Caco-2 (cell line): ENCODE measurements around the gene LTN1. TPM values are rescaled to one million over a fixed set of nuclear protein-coding genes. Genes with fewer than 3 reads are reported as not detected.

ENCODE experiments used
- BruUV-seq: library from RNA; stranded (reverse); fragments of 400-500 nt; replicated peaks from 2 replicates; lab custom pipeline; 2021; lab: Mats Ljungman, UMichigan
- CTCF ChIA-PET: fragments of 300-600 bp; sonication (Branson Sonifier 250); formaldehyde crosslinking; loops from one replicate; lab custom pipeline; 2022; ENCODE audit warnings: antibody characterized with exemption; lab: Charles Lee
- POLR2A ChIA-PET: fragments of 300-600 bp; sonication (Branson Sonifier 250); formaldehyde crosslinking; loops from one replicate; lab custom pipeline; 2022; ENCODE audit warnings: antibody characterized with exemption; lab: Charles Lee
- DNase-seq, 2 experiments: peaks; one replicate each; pipeline versions ENCODE4 v3.0.0 to v3.0.0-alpha.2; 2020 to 2022
- H3K27me3 ChIP-seq: replicated peaks from 2 replicates; pipeline ENCODE4 v1.6.0; 2011; ENCODE audit warnings: low read length; ENCODE audit not compliant: control insufficient read depth, insufficient read depth
- H3K36me3 ChIP-seq: 2 replicates; pipeline ENCODE4 v1.5.1; 2011; ENCODE audit warnings: low read length; ENCODE audit not compliant: control insufficient read depth, insufficient read depth
- H3K4me1 ChIP-seq: fragments of 250-450 bp; sonication (Bioruptor Pico); 2 replicates; pipeline ENCODE4 v1.5.1; 2020; ENCODE audit warnings: mild to moderate bottlenecking
- H3K4me3 ChIP-seq: 2 replicates; pipeline ENCODE4 v1.5.1; 2011; ENCODE audit warnings: low read depth, mild to moderate bottlenecking, control low read depth, low read length
- H3K9me3 ChIP-seq: fragments of 250-450 bp; sonication (Bioruptor Pico); 2 replicates; pipeline ENCODE4 v1.5.1; 2020; ENCODE audit warnings: mild to moderate bottlenecking, moderate library complexity
- H3K27ac Mint-ChIP-seq: one replicate; pipeline ENCODE4 v1.8.0; 2022; ENCODE audit warnings: mixed read lengths; ENCODE audit not compliant: unreplicated experiment
- H3K27me3 Mint-ChIP-seq: one replicate; pipeline ENCODE4 v1.8.0; 2022; ENCODE audit warnings: mixed read lengths; ENCODE audit not compliant: insufficient read depth, unreplicated experiment
- H3K36me3 Mint-ChIP-seq: one replicate; pipeline ENCODE4 v1.8.0; 2022; ENCODE audit warnings: mild to moderate bottlenecking, mixed read lengths; ENCODE audit not compliant: insufficient read depth, unreplicated experiment
- H3K4me1 Mint-ChIP-seq: one replicate; pipeline ENCODE4 v1.8.0; 2022; ENCODE audit warnings: low read depth, mixed read lengths; ENCODE audit not compliant: unreplicated experiment
- H3K4me3 Mint-ChIP-seq: one replicate; pipeline ENCODE4 v1.8.0; 2022; ENCODE audit warnings: mild to moderate bottlenecking, moderate library complexity, mixed read lengths; ENCODE audit not compliant: unreplicated experiment
- H3K9me3 Mint-ChIP-seq: one replicate; pipeline ENCODE4 v1.8.0; 2022; ENCODE audit warnings: mixed read lengths; ENCODE audit not compliant: unreplicated experiment
- CTCF ChIP-seq, 2 experiments: fragments of 200-600 bp in 1 of 2; IDR thresholded peaks; 1 replicate in 1 of 2; 2 replicates in 1 of 2; pipeline versions ENCODE4 v1.5.1 to v1.8.0; 2011 to 2022; ENCODE audit warnings: antibody characterized with exemption in 1 of 2, control low read depth in 1 of 2, inconsistent platforms in 1 of 2, low read depth in 1 of 2, low read length in 1 of 2, mild to moderate bottlenecking in 1 of 2, moderate library complexity in 1 of 2; ENCODE audit not compliant: insufficient read depth in 1 of 2, severe bottlenecking in 1 of 2, unreplicated experiment in 1 of 2
- intact Hi-C: fragments of 100-400 bp; cut with micrococcal nuclease; formaldehyde crosslinking; loops from one replicate; pipeline ENCODE4 v1.10.0; 2022; ENCODE audit not compliant: unreplicated experiment
- total RNA-seq: library from RNA; stranded (reverse); gene quantifications from 2 replicates; pipeline ENCODE4 v1.2.3, GENCODE V29; 2022

LTN1 gene
- total RNA-seq, 1 experiment from 2014 or later = 25.4 TPM

GRCh38 chr21:28910280-28910887 is 82.3 kb downstream of the LTN1 start:
- H3K4me1 ChIP-seq = no peaks in the 10 kb centered on the region
- peaks cover 6% of the 10 kb centered on the region for H3K27me3 Mint-ChIP-seq
- H3K36me3 ChIP-seq = no peaks in the 10 kb centered on the region
- no peaks in the 10 kb centered on the region for H3K27me3 ChIP-seq
- H3K4me3 Mint-ChIP-seq = no peak overlapping the region
- H3K36me3 Mint-ChIP-seq = no peaks in the 10 kb centered on the region
- no peak for TF ChIP-seq CTCF (IDR thresholded peaks at IDR 0.05; ENCODE audit: insufficient read depth in 1 of 2, low read depth in 1 of 2, low read length in 1 of 2, severe bottlenecking in 1 of 2, unreplicated experiment in 1 of 2)
- no TSS peak for BruUV-seq
- H3K4me3 ChIP-seq = no peak overlapping the region
- ChIA-PET CTCF (no interaction called here), POLR2A (no interaction called here)
- H3K9me3 ChIP-seq = no peaks in the 10 kb centered on the region; the same call in 1 of the 2 replicates
- no peak overlapping the region for H3K27ac Mint-ChIP-seq
- DNase-seq = no peak
- H3K9me3 Mint-ChIP-seq = no peaks in the 10 kb centered on the region
- intact Hi-C loops = no loop called here
- no peaks in the 10 kb centered on the region for H3K4me1 Mint-ChIP-seq

- POLR2A ChIA-PET = no interaction called here
- no peak for DNase-seq
- Histone ChIP-seq H3K36me3 (no peaks in the 10 kb centered on the region), H3K9me3 (no peaks in the 10 kb centered on the region), H3K4me1 (no peaks in the 10 kb centered on the region), H3K27me3 (no peaks in the 10 kb centered on the region), H3K4me3 (no peak overlapping the region)
- Mint-ChIP-seq H3K9me3 (no peaks in the 10 kb centered on the region), H3K4me1 (no peaks in the 10 kb centered on the region), H3K36me3 (no peaks in the 10 kb centered on the region), H3K27me3 (peaks cover 6% of the 10 kb centered on the region), H3K27ac (no peak overlapping the region), H3K4me3 (no peak overlapping the region)
- no peak for TF ChIP-seq CTCF (IDR thresholded peaks at IDR 0.05; ENCODE audit: insufficient read depth in 1 of 2, low read depth in 1 of 2, low read length in 1 of 2, severe bottlenecking in 1 of 2, unreplicated experiment in 1 of 2)
- CTCF ChIA-PET = no interaction called here
- intact Hi-C loops = no loop called here
- BruUV-seq = no TSS peak
Measured at GRCh38 chr21:28908351-28908750, 84.3 kb downstream of the LTN1 start.

GRCh38 chr21:28906841-28907240 is 85.8 kb downstream of the LTN1 start:
- peaks cover 6% of the 10 kb centered on the region for H3K9me3 Mint-ChIP-seq
- H3K36me3 Mint-ChIP-seq = no peaks in the 10 kb centered on the region
- Histone ChIP-seq H3K9me3 (no peaks in the 10 kb centered on the region), H3K27me3 (no peaks in the 10 kb centered on the region), H3K36me3 (no peaks in the 10 kb centered on the region), H3K4me1 (no peaks in the 10 kb centered on the region), H3K4me3 (no peak overlapping the region)
- H3K27me3 Mint-ChIP-seq = peaks cover 6% of the 10 kb centered on the region
- POLR2A ChIA-PET = no interaction called here
- CTCF ChIA-PET = no interaction called here
- no peak for TF ChIP-seq CTCF (IDR thresholded peaks at IDR 0.05; ENCODE audit: insufficient read depth in 1 of 2, low read depth in 1 of 2, low read length in 1 of 2, severe bottlenecking in 1 of 2, unreplicated experiment in 1 of 2)
- H3K4me3 Mint-ChIP-seq = no peak overlapping the region
- BruUV-seq = no TSS peak
- intact Hi-C loops = no loop called here
- no peak for DNase-seq
- no peak overlapping the region for H3K27ac Mint-ChIP-seq
- no peaks in the 10 kb centered on the region for H3K4me1 Mint-ChIP-seq
